Prostate gland (tissue), 2 donors: ENCODE data around the gene ZNF503.

Experiments used
- POLR2A ChIP-seq: fragments of 450-650 bp; IDR thresholded peaks from one replicate; pipeline ENCODE4 v1.6.1; 2016; ENCODE audit warnings: antibody characterized with exemption, mild to moderate bottlenecking
- TF ChIP-seq, protein P1 (sequence below), 4 experiments: fragments of 200-600 bp in 2 of 4; fragments of 450-650 bp in 2 of 4; sonication (generic) in 2 of 4; IDR thresholded peaks; 1 replicate in 3 of 4; 2 replicates in 1 of 4; pipeline ENCODE4 v1.5.1; 2016 to 2019; ENCODE audit warnings: antibody characterized with exemption in 4 of 4, mild to moderate bottlenecking in 2 of 4, moderate library complexity in 2 of 4

DNA sequence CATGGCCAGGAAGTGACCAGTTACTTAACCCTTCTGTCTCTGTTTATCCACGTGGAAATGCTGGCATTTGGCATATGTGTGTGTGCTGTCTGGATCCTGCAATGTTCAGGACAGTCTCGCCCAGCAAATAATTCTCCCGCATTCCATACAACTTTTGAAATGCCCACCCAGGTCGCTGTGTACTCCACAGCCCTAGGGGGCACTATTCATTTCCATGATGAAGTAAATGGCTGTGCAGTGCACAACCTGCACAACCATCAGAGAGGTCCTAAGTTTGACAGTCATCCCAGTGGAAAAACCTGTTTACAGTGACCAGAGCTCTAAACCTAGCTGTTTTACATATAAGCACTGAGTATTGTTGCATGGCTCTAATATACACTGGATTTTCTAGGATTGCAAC is 38.1 kb downstream of the ZNF503 start:
- TF ChIP-seq, protein P1, sequence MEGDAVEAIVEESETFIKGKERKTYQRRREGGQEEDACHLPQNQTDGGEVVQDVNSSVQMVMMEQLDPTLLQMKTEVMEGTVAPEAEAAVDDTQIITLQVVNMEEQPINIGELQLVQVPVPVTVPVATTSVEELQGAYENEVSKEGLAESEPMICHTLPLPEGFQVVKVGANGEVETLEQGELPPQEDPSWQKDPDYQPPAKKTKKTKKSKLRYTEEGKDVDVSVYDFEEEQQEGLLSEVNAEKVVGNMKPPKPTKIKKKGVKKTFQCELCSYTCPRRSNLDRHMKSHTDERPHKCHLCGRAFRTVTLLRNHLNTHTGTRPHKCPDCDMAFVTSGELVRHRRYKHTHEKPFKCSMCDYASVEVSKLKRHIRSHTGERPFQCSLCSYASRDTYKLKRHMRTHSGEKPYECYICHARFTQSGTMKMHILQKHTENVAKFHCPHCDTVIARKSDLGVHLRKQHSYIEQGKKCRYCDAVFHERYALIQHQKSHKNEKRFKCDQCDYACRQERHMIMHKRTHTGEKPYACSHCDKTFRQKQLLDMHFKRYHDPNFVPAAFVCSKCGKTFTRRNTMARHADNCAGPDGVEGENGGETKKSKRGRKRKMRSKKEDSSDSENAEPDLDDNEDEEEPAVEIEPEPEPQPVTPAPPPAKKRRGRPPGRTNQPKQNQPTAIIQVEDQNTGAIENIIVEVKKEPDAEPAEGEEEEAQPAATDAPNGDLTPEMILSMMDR (IDR thresholded peaks at IDR 0.05): no peak
- no peak for TF ChIP-seq POLR2A
